Tibial nerve (tissue), 4 donors: ENCODE data around the gene TBC1D8.

Source experiments
- CTCF ChIP-seq, 5 experiments: fragments of 200-600 bp in 3 of 5; fragments of 450-650 bp in 2 of 5; sonication (generic) in 3 of 5; IDR thresholded peaks; one replicate each; pipeline ENCODE4 v1.5.1; 2016 to 2019; ENCODE audit warnings: antibody characterized with exemption in 5 of 5, mild to moderate bottlenecking in 3 of 5, moderate library complexity in 2 of 5
- EP300 ChIP-seq, 2 donors: sonication (generic); formaldehyde crosslinking; IDR thresholded peaks; one replicate each; pipeline ENCODE4 v1.6.1; 2017; ENCODE audit warnings: antibody characterized with exemption in 2 of 2, mild to moderate bottlenecking in 1 of 2
- POLR2A ChIP-seq, 2 donors: fragments of 450-650 bp; IDR thresholded peaks; one replicate each; pipeline ENCODE4 v1.6.1; 2017; ENCODE audit warnings: antibody characterized with exemption in 2 of 2, mild to moderate bottlenecking in 2 of 2, moderate library complexity in 2 of 2

GRCh38 chr2:101114268-101114783 is 36.9 kb downstream of the TBC1D8 start:
- no peak for TF ChIP-seq CTCF (IDR thresholded peaks at IDR 0.05)
- no peak for TF ChIP-seq POLR2A (IDR thresholded peaks at IDR 0.05)
- TF ChIP-seq EP300 (IDR thresholded peaks at IDR 0.05) = no peak
